Bronchial epithelial cell (primary cell): Measurements from ENCODE around the gene TIMP2. TPM values are rescaled to one million over a fixed set of nuclear protein-coding genes. Genes with fewer than 3 reads are reported as not detected.
"Not testable (repeated sequence)": the region's sequence is repeated elsewhere in the genome, so short reads cannot be mapped to it uniquely, and the experiment has no call there.

Experiments used
- DNase-seq: peaks from one replicate; pipeline ENCODE4 v3.0.0-alpha.2; 2010; ENCODE audit warnings: low read depth
- FAIRE-seq: peaks from 2 replicates; lab custom pipeline; 2011; peaks lifted over from hg19 to GRCh38; lab: Jason Lieb, UNC
- H3K27me3 ChIP-seq: 2 replicates; pipeline ENCODE4 v1.5.1; 2011; ENCODE audit warnings: low read length; ENCODE audit not compliant: control insufficient read depth, insufficient read depth
- H3K36me3 ChIP-seq: 2 replicates; pipeline ENCODE4 v1.5.1; 2011; ENCODE audit warnings: low read length; ENCODE audit not compliant: control insufficient read depth, insufficient read depth
- H3K4me3 ChIP-seq: 2 replicates; pipeline ENCODE4 v1.5.1; 2011; ENCODE audit warnings: mild to moderate bottlenecking, low read depth, low read length, control low read depth
- total RNA-seq: library from RNA; depleted of rRNA; stranded (reverse); fragments of >200 nt; gene quantifications from 2 replicates; pipeline ENCODE4 v1.2.1, GENCODE V29; 2014
- TF ChIP-seq, protein P1 (sequence below): IDR thresholded peaks from 2 replicates; pipeline ENCODE4 v1.5.1; 2011; ENCODE audit warnings: mild to moderate bottlenecking, moderate library complexity, low read length, control low read depth, inconsistent platforms; ENCODE audit not compliant: insufficient read depth, severe bottlenecking

TIMP2 gene
- total RNA-seq, 1 donor from 2014 or later, result 2.1 TPM

DNA sequence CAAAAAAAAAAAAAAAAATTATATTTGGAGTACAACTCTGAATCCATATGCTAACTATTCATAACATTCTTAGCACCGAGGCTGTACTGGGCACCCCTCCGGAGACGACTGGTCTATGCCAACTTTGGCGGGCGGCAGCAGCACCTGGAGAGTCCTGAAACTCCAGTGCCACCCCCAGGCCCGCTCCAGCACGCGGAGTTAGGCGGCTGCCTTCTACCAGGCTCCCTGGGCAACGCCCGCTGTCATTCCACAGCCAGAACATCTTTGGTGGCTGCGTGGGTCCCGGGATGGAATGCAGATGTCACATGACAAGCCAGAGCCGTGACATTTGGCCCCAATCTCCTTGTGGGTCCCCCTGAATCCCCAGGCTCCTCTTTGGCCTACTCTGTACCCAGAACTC, 6.2 kb downstream of the TIMP2 start:
- FAIRE-seq, result no peak
- Histone ChIP-seq H3K36me3 (no peaks in the 10 kb centered on the region), H3K27me3 (no peaks in the 10 kb centered on the region), H3K4me3 (no peak overlapping the region)
- TF ChIP-seq, protein P1, sequence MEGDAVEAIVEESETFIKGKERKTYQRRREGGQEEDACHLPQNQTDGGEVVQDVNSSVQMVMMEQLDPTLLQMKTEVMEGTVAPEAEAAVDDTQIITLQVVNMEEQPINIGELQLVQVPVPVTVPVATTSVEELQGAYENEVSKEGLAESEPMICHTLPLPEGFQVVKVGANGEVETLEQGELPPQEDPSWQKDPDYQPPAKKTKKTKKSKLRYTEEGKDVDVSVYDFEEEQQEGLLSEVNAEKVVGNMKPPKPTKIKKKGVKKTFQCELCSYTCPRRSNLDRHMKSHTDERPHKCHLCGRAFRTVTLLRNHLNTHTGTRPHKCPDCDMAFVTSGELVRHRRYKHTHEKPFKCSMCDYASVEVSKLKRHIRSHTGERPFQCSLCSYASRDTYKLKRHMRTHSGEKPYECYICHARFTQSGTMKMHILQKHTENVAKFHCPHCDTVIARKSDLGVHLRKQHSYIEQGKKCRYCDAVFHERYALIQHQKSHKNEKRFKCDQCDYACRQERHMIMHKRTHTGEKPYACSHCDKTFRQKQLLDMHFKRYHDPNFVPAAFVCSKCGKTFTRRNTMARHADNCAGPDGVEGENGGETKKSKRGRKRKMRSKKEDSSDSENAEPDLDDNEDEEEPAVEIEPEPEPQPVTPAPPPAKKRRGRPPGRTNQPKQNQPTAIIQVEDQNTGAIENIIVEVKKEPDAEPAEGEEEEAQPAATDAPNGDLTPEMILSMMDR, result no peak
- DNase-seq, result no peak

DNA sequence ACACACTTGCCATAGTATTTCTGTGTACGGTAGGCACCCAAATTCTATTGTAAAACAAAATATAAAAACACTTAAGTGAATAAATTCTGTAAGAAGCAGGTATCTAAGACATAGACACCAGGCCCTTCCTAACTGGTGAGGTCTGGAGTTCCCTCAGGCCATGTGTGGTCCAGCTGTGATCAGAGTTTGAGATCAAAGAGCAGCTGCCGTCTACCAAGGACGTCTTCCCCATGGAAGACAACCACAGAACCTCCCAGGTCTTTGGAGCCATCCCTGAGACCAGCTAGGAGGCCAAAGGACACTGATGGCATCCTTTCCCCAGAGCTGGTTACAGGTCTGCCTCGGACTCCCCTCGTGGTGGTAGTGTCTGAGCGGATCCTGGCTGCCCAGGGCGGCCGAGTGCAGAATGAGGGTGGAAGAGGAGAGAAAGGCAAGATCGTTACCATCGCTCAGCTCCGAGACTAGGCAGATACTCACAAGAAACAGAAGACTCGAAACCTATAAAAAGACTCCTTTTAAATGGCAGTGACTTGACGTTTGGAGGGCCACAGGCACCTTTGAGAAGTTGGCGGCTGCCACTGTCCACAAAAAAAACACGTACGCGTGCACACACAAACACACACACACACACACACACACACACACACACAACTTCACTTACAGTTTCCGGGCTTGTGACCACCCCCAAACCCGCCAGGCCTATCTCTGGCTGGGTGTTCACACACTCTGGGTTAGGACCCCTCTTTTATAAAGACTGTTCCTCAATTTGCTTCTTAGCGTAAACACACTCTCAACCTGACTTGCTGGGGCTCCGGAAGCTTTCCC, 7.5 kb downstream of the TIMP2 start:
- no peak overlapping the region for H3K4me3 ChIP-seq
- TF ChIP-seq, protein P1, result no peak
- no peak for DNase-seq
- no peaks in the 10 kb centered on the region for H3K36me3 ChIP-seq
- no peak for FAIRE-seq
- H3K27me3 ChIP-seq, result no peaks in the 10 kb centered on the region

DNA sequence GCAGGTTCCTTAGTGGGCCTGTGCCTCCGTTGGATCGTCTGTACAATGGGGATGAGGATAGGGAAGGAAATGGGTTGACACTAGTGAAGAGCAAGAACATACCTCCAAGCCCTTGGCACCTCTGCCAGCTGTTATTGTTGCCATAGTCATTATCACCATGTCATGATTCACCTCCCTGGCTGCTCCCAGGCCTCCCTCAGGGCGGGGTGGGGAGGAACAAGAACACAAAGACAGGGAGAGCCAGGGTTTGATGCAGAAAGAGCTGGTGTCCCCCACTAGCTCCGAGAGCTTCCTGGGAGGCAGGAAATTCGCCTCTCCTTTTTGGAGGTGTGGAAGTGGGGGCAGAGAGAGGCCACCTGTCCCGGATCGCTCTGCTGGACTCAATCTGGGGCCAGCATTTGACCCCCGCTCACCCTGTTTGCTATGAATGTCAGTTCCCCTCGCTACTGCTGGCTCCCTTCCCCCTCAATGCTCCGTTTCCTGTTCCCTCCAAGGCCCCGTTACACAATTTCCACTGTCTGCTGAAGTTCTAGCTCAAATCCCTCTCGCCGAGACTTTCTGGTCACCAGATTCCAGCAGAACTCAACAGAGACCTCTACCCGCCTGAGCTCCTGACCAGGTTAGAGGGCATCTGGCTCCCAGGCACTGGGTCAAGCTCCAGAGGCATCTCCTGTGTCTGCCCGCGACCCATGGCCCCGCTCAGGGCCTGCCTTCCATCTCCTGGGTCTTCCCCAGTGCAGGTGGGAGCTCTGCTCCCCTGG, 9.1 kb downstream of the TIMP2 start:
- Histone ChIP-seq H3K27me3 (no peaks in the 10 kb centered on the region), H3K4me3 (no peak overlapping the region), H3K36me3 (no peaks in the 10 kb centered on the region)
- FAIRE-seq, result no peak
- TF ChIP-seq, protein P1, result no peak
- DNase-seq, result peak; percentile 54

DNA sequence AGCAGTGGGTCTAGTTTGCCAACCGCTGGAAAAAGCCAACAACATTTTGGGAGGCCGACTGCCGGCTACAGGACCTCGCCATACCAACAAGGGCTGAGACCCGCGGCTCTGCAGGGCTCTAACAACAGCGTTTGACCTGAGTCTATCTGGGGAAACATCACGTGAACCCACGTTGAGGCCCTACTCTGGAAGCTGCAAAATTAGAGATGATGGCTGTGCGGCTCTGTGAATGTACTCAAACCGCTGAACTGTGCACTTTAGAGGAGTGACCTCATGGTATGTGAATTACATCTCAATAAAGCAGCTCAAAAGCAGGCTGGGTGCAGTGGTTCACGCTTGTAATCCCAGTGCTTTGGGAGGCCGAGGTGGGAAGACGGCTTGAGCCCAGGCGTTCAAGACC, 12.1 kb downstream of the TIMP2 start:
- no peaks in the 10 kb centered on the region for H3K36me3 ChIP-seq
- H3K27me3 ChIP-seq, result no peaks in the 10 kb centered on the region
- DNase-seq (no peak), FAIRE-seq (no peak)
- TF ChIP-seq, protein P1, result no peak
- no peak overlapping the region for H3K4me3 ChIP-seq

DNA sequence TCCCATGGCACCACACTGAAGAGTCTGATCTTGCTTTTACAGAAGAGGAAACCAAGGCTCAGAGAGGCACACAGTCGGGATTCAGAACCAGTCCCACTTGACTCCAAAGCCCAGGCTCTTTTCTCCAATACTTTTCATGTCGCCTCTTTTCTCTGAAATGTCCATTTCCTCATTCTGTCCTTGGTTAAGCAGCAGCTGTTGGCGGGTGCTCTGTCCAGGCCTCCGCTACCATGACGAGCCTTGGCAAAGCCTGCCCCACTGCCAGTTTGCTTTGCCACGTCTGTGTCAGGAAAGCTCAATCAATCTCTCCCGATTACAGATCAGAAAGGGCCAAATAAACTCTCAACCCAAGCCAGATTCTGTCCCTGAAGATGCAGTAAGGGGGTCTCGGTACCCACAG, 13.1 kb downstream of the TIMP2 start:
- no peaks in the 10 kb centered on the region for H3K36me3 ChIP-seq
- no peaks in the 10 kb centered on the region for H3K27me3 ChIP-seq
- no peak for FAIRE-seq
- no peak for DNase-seq
- TF ChIP-seq, protein P1, result no peak
- H3K4me3 ChIP-seq, result no peak overlapping the region

DNA sequence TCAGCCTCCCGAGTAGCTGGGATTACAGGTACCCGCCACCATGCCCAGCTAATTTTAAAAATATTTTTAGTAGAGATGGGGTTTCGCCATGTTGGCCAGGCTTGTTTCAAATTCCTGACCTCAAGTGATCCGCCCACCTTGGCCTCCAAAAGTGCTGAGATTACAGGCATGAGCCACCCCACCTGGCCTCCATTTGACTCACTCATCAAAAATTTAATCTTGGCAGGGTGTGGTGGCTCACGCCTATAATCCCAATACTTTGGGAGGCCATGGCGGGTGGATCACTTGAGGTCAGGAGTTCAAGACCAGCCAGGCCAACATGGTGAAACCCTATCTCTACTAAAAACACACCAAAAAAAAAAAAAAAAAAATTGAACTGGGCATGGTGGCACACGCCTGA, 13.6 kb downstream of the TIMP2 start:
- not testable (repeated sequence) for DNase-seq, FAIRE-seq

More for the DNA sequence above, 13.6 kb downstream of the TIMP2 start:
- H3K36me3 ChIP-seq, H3K27me3 ChIP-seq, H3K4me3 ChIP-seq: not testable (repeated sequence)
